ENCODE data around the gene HMGXB3. TPM values are rescaled to one million over a fixed set of nuclear protein-coding genes. Genes with fewer than 3 reads are reported as not detected.
"Not testable (repeated sequence)": the region's sequence is repeated elsewhere in the genome, so short reads cannot be mapped to it uniquely, and the experiment has no call there.

HMGXB3 gene
- total RNA-seq, 1 donor from 2014 or later, result 57.3 TPM

- DNase-seq (ENCODE audit: extremely low read depth, low read depth, low spot score), result no peak
Observed at GRCh38 chr5:150021491-150022157, 21.1 kb downstream of the HMGXB3 start.

GRCh38 chr5:150022158-150022531 is 21.6 kb downstream of the HMGXB3 start:
- peak; percentile 95 for DNase-seq (ENCODE audit: extremely low read depth, low read depth, low spot score)

GRCh38 chr5:150022681-150023080 is 22.1 kb downstream of the HMGXB3 start:
- DNase-seq (ENCODE audit: extremely low read depth, low read depth, low spot score), result no peak

GRCh38 chr5:150023136-150023535 is 22.6 kb downstream of the HMGXB3 start:
- DNase-seq (ENCODE audit: extremely low read depth, low read depth, low spot score), result no peak

GRCh38 chr5:150024346-150024984 is 23.9 kb downstream of the HMGXB3 start:
- no peak for DNase-seq (ENCODE audit: extremely low read depth, low read depth, low spot score)

- DNase-seq (ENCODE audit: extremely low read depth, low read depth, low spot score), result no peak
Observed at GRCh38 chr5:150026682-150027172, 26.2 kb downstream of the HMGXB3 start.

- not testable (repeated sequence) for DNase-seq (ENCODE audit: extremely low read depth, low read depth, low spot score)
Observed at GRCh38 chr5:150028047-150028446, 27.5 kb downstream of the HMGXB3 start.

GRCh38 chr5:150033334-150033733 is 32.8 kb downstream of the HMGXB3 start:
- no peak for DNase-seq (ENCODE audit: extremely low read depth, low read depth, low spot score)

- no peak for DNase-seq (ENCODE audit: extremely low read depth, low read depth, low spot score)
Observed at GRCh38 chr5:150034662-150035061, 34.1 kb downstream of the HMGXB3 start.

- no peak for DNase-seq (ENCODE audit: extremely low read depth, low read depth, low spot score)
Observed at GRCh38 chr5:150035139-150035895, 34.8 kb downstream of the HMGXB3 start.

- no peak for DNase-seq (ENCODE audit: extremely low read depth, low read depth, low spot score)
Observed at GRCh38 chr5:150036513-150036912, 36.0 kb downstream of the HMGXB3 start.

- no peak for DNase-seq (ENCODE audit: extremely low read depth, low read depth, low spot score)
Observed at GRCh38 chr5:150038547-150038946, 38.0 kb downstream of the HMGXB3 start.

GRCh38 chr5:150042459-150042858 is 41.9 kb downstream of the HMGXB3 start:
- DNase-seq (ENCODE audit: extremely low read depth, low read depth, low spot score), result no peak

- DNase-seq (ENCODE audit: extremely low read depth, low read depth, low spot score), result no peak
Observed at GRCh38 chr5:150043657-150044328, 43.3 kb downstream of the HMGXB3 start.

GRCh38 chr5:150044329-150044681 is 43.8 kb downstream of the HMGXB3 start:
- DNase-seq (ENCODE audit: extremely low read depth, low read depth, low spot score), result no peak

GRCh38 chr5:150044712-150045111 is 44.2 kb downstream of the HMGXB3 start:
- DNase-seq (ENCODE audit: extremely low read depth, low read depth, low spot score), result no peak

- no peak for DNase-seq (ENCODE audit: extremely low read depth, low read depth, low spot score)
Observed at GRCh38 chr5:150045549-150045948, 45.0 kb downstream of the HMGXB3 start.

- no peak for DNase-seq (ENCODE audit: extremely low read depth, low read depth, low spot score)
Observed at GRCh38 chr5:150046031-150046430, 45.5 kb downstream of the HMGXB3 start.

GRCh38 chr5:150050172-150050811 is 49.8 kb downstream of the HMGXB3 start:
- DNase-seq (ENCODE audit: extremely low read depth, low read depth, low spot score), result peak; percentile 39

- DNase-seq (ENCODE audit: extremely low read depth, low read depth, low spot score), result no peak
Observed at GRCh38 chr5:150051657-150052195, 51.2 kb downstream of the HMGXB3 start.

Measured in glomerular endothelial cell (primary cell).